Activated gamma-delta T cell treated with Interleukin-2 at 50 U/mL for 16 hours (primary cell): ENCODE results near the gene PFKFB1.

Experiments
- DNase-seq: peaks from one replicate; pipeline ENCODE4 v3.0.0-alpha.2; 2020

Gene PFKFB1

DNA sequence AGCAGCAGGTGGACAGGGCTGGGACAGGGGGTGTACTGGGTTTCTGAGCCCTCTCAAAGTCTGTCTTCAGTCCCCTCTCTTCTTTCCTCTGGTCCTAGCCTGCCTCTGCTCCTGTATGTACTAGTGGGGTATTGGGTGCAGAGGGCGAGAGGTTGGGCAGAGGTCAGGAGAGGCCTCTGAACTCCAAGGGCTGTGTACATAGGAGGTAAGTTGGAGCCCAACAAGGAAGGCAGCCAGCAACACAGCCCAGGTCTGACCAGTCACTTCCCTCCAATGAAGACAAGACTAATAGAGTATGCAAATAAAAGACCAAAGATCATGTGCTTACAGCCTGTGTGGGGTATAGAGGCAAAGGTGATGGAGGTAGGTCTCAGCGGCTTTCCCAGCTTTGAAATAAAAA lies at the start of gene PFKFB1:
PFKFB1 (minus strand) TSS at position 90 of the 400 bp plus-strand sequence. CDS start 181 bp downstream, outside the sequence.
- no peak for DNase-seq

DNA sequence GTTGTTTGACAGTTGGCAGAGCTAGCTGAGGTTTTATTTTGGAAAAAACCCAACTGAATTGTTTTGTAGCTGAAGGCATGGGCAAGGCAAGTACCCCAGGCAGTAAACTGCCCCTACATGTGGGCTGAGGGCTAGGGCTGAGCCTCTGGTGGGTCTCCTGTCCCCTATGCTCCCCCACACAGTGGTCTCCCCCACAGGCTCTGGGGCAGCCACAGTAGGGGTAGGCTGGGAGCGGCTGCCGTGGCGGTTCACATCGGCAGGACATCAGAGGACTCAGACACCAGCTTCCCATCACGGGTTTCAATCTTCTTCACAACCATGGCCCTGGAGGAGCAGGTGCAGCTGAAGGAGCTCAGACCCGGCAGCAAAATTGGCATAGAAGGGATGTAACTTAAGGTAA lies 47.5 kb upstream of the PFKFB1 start:
- no peak for DNase-seq

GRCh38 chrX:55039471-55039870 lies 45.5 kb upstream of the PFKFB1 start:
- DNase-seq = no peak

DNA sequence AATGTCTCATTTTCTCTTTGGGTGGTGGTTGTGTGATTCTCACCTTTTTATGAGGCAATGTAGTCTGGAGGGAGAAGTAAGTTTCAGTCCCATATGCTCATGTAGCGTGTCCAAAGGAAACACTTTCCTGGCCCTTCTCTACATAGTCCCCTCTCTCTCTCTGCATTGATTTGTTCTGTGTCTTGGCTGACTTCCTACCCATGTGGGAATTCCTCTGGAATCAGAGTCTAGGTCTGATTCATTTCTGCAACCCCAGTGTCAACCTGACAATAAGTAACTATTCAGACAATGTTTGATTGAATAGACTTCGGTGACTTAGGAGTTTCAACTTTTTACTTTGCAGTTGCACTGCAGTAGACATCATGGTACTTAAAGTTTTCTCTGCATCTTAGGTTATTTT lies 39.4 kb upstream of the PFKFB1 start:
- DNase-seq = no peak

DNA sequence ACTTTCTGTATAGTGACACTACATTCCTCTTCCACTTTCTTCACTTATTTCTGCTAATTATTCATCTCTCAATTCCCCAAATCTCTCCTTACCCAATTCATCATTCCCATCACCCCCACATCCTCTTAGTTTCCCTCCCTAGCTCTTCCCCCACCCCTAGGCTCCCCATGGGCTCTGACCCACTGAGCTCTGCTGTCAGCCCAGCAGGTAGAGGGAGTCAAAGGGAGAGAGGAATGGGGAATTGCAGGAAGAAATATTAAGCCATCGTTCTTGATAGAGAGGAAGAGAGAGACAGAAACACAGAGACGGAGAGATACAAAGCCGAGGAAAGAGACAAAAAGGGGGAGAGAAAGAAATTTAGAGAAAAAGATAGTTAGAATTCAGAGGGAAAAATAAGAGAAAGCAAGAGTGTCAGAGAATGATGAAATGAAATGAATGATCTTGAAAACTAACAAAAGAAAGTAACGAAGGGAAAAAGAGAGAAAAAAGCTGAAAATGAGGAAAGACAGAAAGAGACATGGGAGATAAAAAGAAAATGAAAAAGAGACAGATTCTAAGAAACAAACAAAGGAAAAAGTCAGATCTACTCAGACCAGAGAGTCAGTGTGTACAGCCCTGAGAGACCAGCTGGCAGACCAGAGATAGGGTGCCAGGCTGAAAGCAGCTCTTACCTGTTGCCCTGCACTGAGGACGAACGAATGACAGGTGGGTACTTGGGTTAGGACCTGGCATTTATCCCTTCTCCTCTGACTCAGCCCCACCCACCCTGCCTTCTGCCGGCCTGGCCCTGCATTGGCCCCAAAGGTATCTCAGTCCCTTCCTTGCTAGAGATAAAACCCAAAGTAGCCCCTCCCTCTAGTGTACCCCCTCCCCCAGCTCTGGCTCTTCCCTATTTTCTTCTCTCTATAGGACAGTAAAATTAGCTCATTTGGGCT lies 36.5 kb upstream of the PFKFB1 start, which contains the start of gene ALAS2:
ALAS2 (minus strand) TSS at position 707 of the 935 bp plus-strand sequence. CDS start 4,977 bp downstream, outside the sequence.
- no peak for DNase-seq

DNA sequence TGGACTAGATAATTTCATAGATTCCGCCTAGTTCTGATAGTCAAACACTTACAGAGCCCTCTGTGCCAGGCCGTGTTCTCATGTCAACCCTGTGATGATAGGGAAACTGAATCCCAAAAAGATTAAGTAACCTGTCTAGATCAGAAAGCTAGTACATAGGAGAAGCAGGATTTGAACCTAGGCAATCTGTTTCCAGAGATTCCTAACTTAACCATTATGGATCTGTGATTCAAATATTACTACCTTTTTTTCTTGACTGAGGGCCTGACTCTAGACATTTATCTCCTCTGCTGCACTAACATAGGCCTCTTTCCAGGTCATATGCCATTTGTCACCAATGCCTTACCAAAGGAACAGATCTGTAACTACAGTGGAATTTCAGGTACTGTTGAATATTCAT lies 35.3 kb upstream of the PFKFB1 start:
- DNase-seq = no peak

DNA sequence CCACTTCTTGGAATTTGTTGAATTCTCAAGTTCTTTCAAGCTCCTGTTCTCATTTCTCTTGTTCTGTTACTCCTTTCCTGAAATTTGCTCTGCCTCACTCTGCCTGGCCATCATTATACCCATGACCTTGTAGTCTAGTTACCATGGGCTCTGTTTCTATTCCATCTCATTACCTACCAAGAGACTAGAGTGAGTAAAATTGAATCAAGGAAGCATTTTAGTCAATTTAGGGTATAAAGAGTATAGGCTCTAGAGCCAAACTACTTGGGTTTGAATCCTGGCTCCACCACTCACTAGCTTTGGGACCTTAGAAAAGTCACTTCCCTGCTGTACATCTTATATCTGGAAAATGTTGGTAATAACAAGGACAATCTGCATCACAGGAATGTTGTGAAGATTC lies 34.6 kb upstream of the PFKFB1 start:
- no peak for DNase-seq

GRCh38 chrX:55028040-55028439 lies 34.1 kb upstream of the PFKFB1 start:
- DNase-seq = no peak

DNA sequence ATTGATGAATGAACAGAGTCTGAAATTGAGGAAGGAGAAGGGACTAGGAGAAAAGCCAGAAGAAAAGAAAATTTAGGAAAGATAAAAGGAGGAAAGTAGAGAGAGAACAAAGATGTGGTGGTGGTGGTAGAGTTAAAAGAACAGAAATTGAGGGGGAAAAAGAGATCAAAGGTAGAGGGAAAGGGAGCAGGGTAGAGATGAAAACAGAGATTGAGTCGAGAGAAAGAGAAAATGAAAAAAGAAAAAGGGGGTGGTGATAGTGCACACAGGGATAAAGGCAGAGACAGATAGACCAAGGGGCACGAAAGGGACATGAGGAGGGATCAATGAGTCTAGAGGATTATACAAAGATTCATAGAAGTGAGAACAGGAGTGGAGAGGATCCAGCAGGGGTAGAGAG lies 32.9 kb upstream of the PFKFB1 start:
- no peak for DNase-seq

GRCh38 chrX:55026143-55026542 lies 32.2 kb upstream of the PFKFB1 start:
- DNase-seq = no peak

DNA sequence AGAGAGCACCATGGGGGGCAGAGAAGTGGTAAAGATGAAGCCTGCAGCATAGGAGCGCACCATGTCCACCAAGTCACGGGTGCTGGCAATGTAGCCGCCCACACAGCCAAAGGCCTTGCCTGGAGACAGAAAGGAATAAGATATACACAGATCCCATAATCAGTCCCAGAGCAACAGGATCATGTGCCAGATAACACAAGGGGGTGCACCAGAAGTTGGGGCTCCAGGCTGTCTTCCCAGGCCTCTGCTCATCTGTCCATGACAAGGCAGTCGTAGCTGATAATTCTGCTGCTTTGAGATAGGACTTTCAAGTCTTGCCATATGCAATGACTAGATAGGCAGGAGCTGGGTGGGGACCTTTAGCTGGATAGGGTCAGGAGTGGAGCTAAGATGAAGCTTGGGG lies 20.9 kb upstream of the PFKFB1 start:
- DNase-seq = no peak

- DNase-seq = no peak
These were observed 17.3 kb upstream of the PFKFB1 start for GRCh38 chrX:55011294-55011693.

DNA sequence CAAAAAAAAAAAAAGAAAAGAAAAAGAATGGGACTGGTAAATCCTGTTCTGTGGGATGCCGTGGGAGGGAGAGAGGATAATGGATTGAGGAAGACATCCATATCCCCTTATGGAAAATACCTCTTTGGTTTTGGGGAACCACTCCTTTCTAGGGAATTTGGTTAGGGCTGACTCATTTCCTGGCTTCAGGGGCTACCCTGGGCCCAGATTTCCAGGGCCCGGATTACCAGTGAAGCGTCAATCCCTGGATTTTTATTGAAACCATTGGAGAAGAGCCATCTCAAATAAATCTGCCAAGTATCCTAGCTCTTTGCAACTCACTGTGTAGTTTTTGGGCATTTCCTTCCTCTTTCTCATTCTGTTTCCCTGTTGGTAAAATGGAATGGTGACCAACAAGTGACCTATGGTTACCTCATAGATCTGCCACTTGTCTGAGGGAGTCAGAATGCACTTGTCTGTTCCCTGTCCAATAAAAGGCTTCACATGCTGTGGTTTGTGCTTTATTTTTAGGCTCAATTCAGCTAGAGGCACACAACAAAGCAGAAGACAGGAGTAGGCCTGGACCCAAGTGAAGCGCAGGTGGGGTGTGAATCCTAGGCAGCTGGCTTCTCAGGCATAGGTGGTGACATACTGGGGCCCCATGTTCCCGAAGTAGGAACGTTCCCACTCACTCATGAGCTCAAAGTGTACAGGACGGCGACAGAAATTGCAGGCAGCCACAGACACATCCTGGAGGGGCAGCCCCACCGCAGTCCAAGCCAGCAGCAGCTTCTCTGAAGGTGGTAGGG lies 14.8 kb upstream of the PFKFB1 start:
- no peak for DNase-seq

- no peak for DNase-seq
These were observed 13.7 kb upstream of the PFKFB1 start for GRCh38 chrX:55007656-55008055.

GRCh38 chrX:55006827-55007621 lies 13.0 kb upstream of the PFKFB1 start:
- DNase-seq = no peak

- no peak for DNase-seq
These were observed 11.3 kb upstream of the PFKFB1 start for GRCh38 chrX:55005256-55005655.

DNA sequence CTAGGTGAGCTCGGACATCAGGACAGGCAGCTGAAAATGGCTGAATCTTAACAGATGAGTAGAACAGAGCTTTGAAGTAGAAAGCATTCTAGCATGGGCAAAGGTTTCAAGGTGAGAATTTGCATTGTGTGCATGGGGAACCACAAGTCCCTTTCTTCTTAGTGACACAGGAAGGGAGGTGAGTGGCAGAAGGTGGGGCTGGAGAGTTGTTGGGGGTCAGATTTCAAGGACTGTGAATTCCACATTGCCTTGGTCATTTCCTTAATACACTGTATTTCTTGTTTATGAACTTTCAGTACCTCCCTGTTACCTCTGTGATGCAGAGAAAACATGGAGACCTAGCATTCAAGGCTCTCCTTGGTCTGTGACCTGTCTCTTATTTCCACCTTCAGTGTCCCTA lies 10.2 kb upstream of the PFKFB1 start:
- DNase-seq = no peak

GRCh38 chrX:54999717-55000598 lies 6.0 kb upstream of the PFKFB1 start, which contains the start of gene APEX2:
Gene APEX2 (plus strand): TSS chrX:55000363. CDS start chrX:55000423, 60 bp downstream.
- DNase-seq = peak; percentile 82

DNA sequence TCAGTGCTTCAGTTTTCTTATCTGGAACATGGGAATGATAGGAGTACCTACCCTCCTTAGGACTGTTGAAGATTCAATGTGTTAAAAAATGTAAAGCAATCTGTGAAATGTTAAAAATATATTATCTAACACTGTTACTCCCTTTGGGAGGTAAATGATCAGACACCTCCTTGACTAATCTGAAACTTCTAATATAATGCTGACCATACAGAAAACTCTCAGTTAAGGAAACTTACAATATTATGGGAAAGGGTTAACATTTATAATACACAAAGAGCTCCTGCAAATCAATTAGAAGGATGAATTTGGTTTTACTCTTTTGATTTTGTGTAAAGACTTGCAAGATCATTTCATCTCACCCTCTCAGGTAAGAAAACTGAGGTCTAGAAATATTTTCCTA lies 1.6 kb upstream of the PFKFB1 start:
- no peak for DNase-seq

GRCh38 chrX:54994668-54995351 lies 822 bp upstream of the PFKFB1 start:
- DNase-seq = no peak
